GM21367 (cell line): Measurements from ENCODE around the gene PTPN1.

ENCODE experiments used
- ATAC-seq: cut with Tn5 transposase; IDR thresholded peaks from one replicate; pipeline ENCODE4 v1.9.1; 2021; ENCODE audit not compliant: unreplicated experiment

The PTPN1 gene

GRCh38 chr20:50510706-50511542 lies 741 bp downstream of the PTPN1 start:
- ATAC-seq, result no peak

DNA sequence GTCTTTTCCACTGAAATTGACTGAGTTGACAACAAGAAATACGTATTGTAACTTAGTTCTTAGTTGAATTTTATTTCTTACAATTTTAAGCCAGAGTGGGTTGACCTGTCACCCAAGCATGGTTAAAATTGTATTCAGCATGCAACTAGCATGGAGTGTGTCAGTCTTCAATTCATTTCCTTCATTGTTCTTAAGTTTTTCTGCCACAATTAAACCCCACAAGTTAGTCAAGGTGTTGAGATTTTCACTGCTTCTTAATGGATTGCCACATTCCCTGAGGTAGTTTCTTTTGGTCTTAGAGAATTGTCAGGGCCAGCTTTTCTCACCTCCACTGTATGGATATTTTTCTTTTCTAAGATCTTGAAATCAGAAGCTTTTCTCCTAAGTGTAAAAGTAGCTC lies 2.1 kb downstream of the PTPN1 start:
- ATAC-seq, result no peak

GRCh38 chr20:50513169-50514034 lies 3.2 kb downstream of the PTPN1 start:
- no peak for ATAC-seq

DNA sequence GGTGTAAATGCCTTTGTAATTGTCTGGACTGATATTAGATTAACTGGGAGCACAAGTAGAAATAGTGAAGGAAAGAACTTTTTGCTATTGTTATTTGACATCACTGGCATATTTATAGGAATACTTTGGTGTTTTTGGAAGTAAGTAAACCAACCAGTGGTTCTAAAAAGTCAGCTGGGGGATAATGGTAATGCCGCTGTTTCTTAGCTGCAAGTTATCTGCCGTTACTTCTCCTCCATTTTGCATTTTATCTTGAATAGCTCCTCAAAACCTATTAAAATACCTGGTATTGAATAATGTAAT lies 3.8 kb downstream of the PTPN1 start:
- no peak for ATAC-seq

DNA sequence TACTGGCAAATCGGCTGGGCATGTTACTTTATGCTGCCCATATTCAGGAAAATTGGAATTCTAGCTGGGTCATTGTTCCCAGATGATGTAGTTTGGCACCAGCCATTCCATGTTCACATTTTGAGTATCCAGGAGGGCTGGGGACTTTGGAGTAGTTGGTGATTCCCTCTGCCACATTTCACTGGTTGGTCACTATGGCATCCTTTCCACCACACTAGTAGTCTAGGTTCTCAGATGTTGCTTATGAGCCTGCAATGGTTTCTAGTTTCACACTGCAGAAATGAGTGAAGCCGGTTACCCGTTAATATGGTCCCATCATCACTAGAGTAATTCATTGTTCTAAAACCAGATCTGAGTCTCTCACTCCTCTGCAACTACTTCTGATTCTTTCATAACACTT lies 4.6 kb downstream of the PTPN1 start:
- ATAC-seq, result no peak

DNA sequence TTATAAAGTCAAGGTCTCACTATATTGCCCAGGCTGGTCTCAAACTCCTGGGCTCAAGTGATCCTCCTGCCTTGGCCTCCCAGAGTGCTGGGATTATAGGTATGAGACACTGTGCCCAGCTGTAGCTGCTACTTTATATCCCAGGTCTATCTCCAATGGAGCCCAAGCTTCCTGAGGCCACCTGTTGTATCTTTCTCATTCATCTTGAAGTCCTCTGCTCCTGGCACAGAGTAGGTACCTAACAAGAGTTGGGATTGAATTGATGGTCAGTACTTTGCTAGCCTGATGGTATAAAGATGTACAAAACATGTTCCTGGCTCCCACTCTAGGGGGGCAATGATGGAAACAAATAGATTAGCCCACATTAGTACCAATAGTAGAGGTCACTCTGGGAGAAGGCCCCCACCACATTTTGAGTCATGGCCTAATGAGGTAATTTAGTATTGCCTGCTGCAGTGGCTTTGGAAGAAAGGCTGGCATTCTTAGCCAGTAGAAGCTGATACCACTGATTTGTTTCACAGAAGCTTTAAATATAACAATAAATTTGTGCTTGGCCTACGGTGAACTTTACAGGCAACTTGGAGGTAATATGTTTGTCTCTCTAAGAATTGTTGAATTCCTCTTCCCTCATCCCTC lies 5.4 kb downstream of the PTPN1 start:
- no peak for ATAC-seq

DNA sequence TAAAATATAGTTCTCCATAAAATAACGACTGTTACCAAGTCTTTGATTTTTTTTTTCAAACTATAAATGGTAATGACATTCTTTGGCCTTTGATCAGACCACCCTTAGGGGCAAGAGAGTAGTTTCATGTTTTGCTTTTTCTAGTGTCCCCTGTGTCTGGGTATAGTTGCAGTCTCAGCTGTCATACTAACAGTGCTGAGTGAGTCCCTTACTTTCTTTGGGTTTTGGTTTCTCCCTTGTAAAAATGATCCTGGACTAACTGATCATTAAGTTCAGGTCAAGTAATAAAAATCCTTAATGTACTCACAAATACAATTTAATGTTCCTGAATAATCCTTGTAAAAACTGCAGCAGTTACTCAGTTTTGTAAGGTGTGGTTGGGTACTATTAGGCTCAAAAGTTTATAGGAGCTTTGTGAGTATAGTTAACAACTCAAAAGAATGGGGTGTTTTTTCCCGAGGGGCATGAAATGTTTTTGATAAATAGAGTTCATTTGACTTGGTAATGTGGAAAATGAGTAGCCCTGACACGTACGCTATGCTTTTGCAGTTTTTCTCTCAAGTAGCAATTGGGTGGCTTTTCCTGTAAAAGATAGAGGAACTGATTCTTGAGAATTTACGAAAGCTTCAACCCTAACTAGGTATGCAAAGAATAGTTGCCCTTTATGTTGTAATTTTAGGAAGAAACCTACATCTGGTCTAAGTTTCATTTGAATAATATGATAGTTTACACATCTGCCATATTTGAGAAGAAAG lies 6.2 kb downstream of the PTPN1 start:
- ATAC-seq, result no peak

GRCh38 chr20:50516935-50517816 lies 7.0 kb downstream of the PTPN1 start:
- ATAC-seq, result no peak

DNA sequence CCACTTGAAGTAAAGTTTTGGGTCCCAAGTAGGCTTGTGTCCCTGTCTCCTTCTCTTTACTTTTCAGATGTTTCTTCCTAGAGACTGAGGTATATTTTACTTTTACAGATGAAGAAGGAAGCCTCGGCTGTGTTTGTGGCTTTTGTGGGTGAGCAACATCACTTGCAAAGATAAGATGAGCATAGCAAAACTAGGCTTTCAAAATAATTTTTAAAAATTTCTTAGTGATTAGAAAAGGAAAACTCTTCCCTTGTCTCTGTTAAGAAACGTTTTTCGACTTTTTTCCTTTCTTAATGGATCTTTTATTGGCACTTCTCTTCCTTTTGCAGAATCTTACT lies 7.6 kb downstream of the PTPN1 start:
- no peak for ATAC-seq

- ATAC-seq, result no peak
These were observed 8.1 kb downstream of the PTPN1 start for GRCh38 chr20:50518270-50518721.

- ATAC-seq, result no peak
These were observed 9.0 kb downstream of the PTPN1 start for GRCh38 chr20:50519036-50519762.

DNA sequence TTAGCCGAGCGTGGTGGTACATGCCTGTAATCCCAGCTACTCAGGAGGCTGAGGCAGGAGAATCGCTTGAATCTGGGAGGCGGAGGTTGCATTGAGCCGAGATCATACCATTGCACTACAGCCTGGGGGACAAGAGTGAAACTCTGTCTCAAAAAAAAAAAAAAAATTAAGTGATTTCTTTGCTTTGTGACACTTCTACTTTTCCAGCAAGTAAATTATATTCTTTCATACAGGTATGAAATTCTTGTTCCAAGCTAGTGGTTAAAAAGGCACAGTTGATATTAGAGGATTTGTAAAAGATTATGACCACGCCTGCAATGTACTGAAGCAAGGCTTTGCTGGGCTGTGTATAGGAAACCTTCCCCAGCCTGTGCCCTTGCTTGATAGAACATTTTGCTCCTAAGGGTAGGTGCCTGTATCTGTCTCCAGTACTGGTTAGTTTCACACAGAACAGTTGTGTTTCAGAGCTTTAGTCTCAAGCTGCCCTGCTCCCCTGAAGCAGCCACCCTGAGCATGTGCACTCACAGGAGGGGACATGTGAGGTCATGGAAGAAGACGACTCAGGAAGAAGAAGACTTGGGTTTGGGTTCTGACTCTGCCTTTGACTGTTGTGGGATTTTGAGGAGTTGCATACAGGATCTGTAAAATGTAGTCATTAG lies 10.2 kb downstream of the PTPN1 start:
- ATAC-seq, result no peak

GRCh38 chr20:50521221-50522052 lies 11.3 kb downstream of the PTPN1 start:
- ATAC-seq, result no peak

GRCh38 chr20:50522053-50522674 lies 12.0 kb downstream of the PTPN1 start:
- ATAC-seq, result no peak

- no peak for ATAC-seq
These were observed 13.5 kb downstream of the PTPN1 start for GRCh38 chr20:50523552-50524167.

- no peak for ATAC-seq
These were observed 15.5 kb downstream of the PTPN1 start for GRCh38 chr20:50525681-50526080.

- ATAC-seq, result no peak
These were observed 16.3 kb downstream of the PTPN1 start for GRCh38 chr20:50526403-50526989.
